PFSK-1 (cell line): ENCODE results near the gene ASCC1.

Source experiments
- FOXP2 ChIP-seq: optimal IDR thresholded peaks from 2 replicates; pipeline ENCODE3; 2011; ENCODE audit warnings: borderline replicate concordance, control low read depth, inconsistent platforms; ENCODE audit not compliant: insufficient read depth; ENCODE audit errors: extremely low read length, extremely low read depth
- POLR2AphosphoS5 ChIP-seq: IDR thresholded peaks from 2 replicates; pipeline ENCODE4 v1.6.1; 2012; ENCODE audit warnings: low read depth, mild to moderate bottlenecking, control low read depth, low read length, moderate library complexity
- SIN3A ChIP-seq: IDR thresholded peaks from 2 replicates; pipeline ENCODE4 v1.6.1; 2012; ENCODE audit warnings: mild to moderate bottlenecking, low read length, moderate library complexity, borderline replicate concordance; ENCODE audit not compliant: insufficient read depth
- TAF1 ChIP-seq: IDR thresholded peaks from 2 replicates; pipeline ENCODE4 v1.6.1; 2012; ENCODE audit warnings: low read length, control low read depth, borderline replicate concordance; ENCODE audit not compliant: insufficient read depth
- TF ChIP-seq, protein P1 (sequence below), 2 experiments: IDR thresholded peaks; 2 replicates each; pipeline versions ENCODE4 v1.6.1 to v1.8.0; 2011 to 2012; ENCODE audit warnings: low read depth in 2 of 2, low read length in 2 of 2, control low read depth in 1 of 2, inconsistent platforms in 1 of 2, mild to moderate bottlenecking in 1 of 2, moderate library complexity in 1 of 2; ENCODE audit not compliant: insufficient read depth in 1 of 2

DNA sequence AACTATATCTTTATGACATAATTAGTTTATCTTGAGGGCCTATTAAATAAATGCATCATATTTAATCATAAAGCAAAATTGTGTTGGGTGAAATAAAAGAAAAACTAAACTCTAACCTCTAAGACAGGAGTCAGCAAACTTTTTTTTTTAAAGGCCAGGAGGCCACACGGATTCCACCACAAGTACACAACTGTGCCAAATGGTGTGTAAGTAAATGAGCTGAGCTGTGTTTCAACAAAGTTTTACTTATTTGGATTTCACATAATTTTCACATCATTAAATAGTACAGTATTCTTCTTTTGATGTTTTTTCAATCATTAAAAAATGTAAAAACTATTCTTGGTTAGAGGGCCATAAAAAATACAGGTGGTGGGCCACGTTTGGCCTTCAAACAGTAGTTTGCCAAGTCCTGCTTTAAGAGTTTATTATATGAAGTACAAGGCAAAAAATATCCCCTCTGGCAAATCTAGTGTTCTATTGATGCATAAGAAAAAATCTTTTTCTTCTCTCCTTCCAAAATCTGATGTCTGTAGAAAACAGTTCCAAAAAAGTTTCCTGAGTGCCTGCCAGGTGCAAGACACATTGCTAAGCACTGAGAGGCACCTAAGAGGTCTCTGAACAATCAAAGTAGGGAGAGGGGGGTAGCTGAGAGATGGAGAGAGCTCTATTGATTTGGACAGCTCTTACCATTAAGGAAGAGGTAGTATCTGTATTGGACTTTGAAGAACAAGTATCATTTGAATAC is 101.2 kb downstream of the ASCC1 start:
- TF ChIP-seq POLR2AphosphoS5 (no peak), SIN3A (no peak), TAF1 (no peak), FOXP2 (no peak)
- TF ChIP-seq, protein P1, sequence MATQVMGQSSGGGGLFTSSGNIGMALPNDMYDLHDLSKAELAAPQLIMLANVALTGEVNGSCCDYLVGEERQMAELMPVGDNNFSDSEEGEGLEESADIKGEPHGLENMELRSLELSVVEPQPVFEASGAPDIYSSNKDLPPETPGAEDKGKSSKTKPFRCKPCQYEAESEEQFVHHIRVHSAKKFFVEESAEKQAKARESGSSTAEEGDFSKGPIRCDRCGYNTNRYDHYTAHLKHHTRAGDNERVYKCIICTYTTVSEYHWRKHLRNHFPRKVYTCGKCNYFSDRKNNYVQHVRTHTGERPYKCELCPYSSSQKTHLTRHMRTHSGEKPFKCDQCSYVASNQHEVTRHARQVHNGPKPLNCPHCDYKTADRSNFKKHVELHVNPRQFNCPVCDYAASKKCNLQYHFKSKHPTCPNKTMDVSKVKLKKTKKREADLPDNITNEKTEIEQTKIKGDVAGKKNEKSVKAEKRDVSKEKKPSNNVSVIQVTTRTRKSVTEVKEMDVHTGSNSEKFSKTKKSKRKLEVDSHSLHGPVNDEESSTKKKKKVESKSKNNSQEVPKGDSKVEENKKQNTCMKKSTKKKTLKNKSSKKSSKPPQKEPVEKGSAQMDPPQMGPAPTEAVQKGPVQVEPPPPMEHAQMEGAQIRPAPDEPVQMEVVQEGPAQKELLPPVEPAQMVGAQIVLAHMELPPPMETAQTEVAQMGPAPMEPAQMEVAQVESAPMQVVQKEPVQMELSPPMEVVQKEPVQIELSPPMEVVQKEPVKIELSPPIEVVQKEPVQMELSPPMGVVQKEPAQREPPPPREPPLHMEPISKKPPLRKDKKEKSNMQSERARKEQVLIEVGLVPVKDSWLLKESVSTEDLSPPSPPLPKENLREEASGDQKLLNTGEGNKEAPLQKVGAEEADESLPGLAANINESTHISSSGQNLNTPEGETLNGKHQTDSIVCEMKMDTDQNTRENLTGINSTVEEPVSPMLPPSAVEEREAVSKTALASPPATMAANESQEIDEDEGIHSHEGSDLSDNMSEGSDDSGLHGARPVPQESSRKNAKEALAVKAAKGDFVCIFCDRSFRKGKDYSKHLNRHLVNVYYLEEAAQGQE (IDR thresholded peaks at IDR 0.05; ENCODE audit: insufficient read depth in 1 of 2, low read depth in 2 of 2, low read length in 2 of 2), result no peak
